Left lung (tissue), 14 donors: ENCODE data around the gene KIF26A. TPM values are rescaled to one million over a fixed set of nuclear protein-coding genes. Genes with fewer than 3 reads are reported as not detected.

Experiments used
- ATAC-seq: fragments of 200-7000 bp; cut with Tn5 transposase; one replicate; pipeline ENCODE4 v1.9.1; 2020; ENCODE audit warnings: moderate library complexity
- DNase-seq, 4 donors: peaks; one replicate each; pipeline ENCODE4 v3.0.0-alpha.2; 2013 to 2020
- H3K27ac ChIP-seq, 2 donors: fragments of 200-600 bp; sonication (generic) in 1 of 2; one replicate each; pipeline versions ENCODE4 v1.5.0 to v1.8.0; 2020 to 2021
- H3K27me3 ChIP-seq, 2 donors: fragments of 200-600 bp; sonication (generic) in 1 of 2; one replicate each; pipeline versions ENCODE4 v1.5.0 to v1.8.0; 2020 to 2021
- H3K36me3 ChIP-seq, 2 donors: fragments of 200-600 bp; sonication (generic) in 1 of 2; one replicate each; pipeline versions ENCODE4 v1.5.0 to v1.8.0; 2020 to 2021
- H3K4me1 ChIP-seq, 2 donors: fragments of 200-600 bp; one replicate each; pipeline ENCODE4 v1.8.0; 2021
- H3K4me3 ChIP-seq, 2 donors: fragments of 200-600 bp; sonication (generic) in 1 of 2; one replicate each; pipeline versions ENCODE4 v1.5.0 to v1.8.0; 2020 to 2021; ENCODE audit warnings: mild to moderate bottlenecking in 1 of 2
- H3K9me3 ChIP-seq, 2 donors: fragments of 200-600 bp; sonication (generic) in 1 of 2; one replicate each; pipeline versions ENCODE4 v1.5.0 to v1.8.0; 2020 to 2021
- CTCF ChIP-seq, 2 donors: fragments of 200-600 bp; sonication (generic) in 1 of 2; IDR thresholded peaks; one replicate each; pipeline versions ENCODE4 v1.5.0 to v1.8.0; 2021; ENCODE audit warnings: antibody characterized with exemption in 2 of 2
- intact Hi-C, 2 donors: fragments of 100-400 bp; cut with DNase I; formaldehyde crosslinking; loops; one replicate each; pipeline versions ENCODE4 v1.11.2 to v1.14.2; 2022
- long read RNA-seq, 12 donors: library from polyadenylated mRNA in 2 of 12; unstranded in 2 of 12; transcript quantifications; one replicate each; pipeline ENCODE4 v2.0.0 and lab custom pipeline, GENCODE V29; 2019 to 2026
- polyA plus RNA-seq, 6 donors: library from polyadenylated mRNA; unstranded; fragments of 120-200 nt; gene quantifications; one replicate each; pipeline ENCODE4 v1.2.1, GENCODE V29; 2013; ENCODE audit not compliant: insufficient read length in 6 of 6
- total RNA-seq, 2 donors: library from RNA; stranded (reverse); fragmentation: NEBNext Ultra II Directional; extraction: Animal tissue kit (Norgen Biotek cat#: 25700); gene quantifications; one replicate each; pipeline ENCODE4 v1.2.1, GENCODE V29; 2021
- donor health status: DM: no; HTN: yes; CAD: no.
- donor health status: DM: no; HTN: no; CAD: no.

KIF26A gene
- total RNA-seq, result 1 to 10 TPM; 4.5 to 5.4 TPM
- 10 to 100 TPM; 11.9 to 25.5 (median 17.6) TPM for polyA plus RNA-seq
- long read RNA-seq, donor 1, full-length matches to known transcripts, result 1 of 1 reads
- long read RNA-seq, donor 1, partial matches to known transcripts, result 0 of 1 reads
- long read RNA-seq, donor 1, other reads (novel, unspliced or antisense), result 0 of 1 reads
- long read RNA-seq, donor 2, full-length matches to known transcripts, result 1 of 11 reads
- long read RNA-seq, donor 2, partial matches to known transcripts, result 10 of 11 reads
- long read RNA-seq, donor 2, other reads (novel, unspliced or antisense), result 0 of 11 reads
- long read RNA-seq, donor 3, result 0 reads
- long read RNA-seq, donor 4, partial matches to known transcripts, result 0 of 1 reads
- long read RNA-seq, donor 4, other reads (novel, unspliced or antisense), result 1 of 1 reads
- long read RNA-seq, donor 5, partial matches to known transcripts, result 6 of 6 reads
- long read RNA-seq, donor 5, other reads (novel, unspliced or antisense), result 0 of 6 reads
- long read RNA-seq, donor 6, partial matches to known transcripts, result 5 of 5 reads
- long read RNA-seq, donor 6, other reads (novel, unspliced or antisense), result 0 of 5 reads
- long read RNA-seq, donor 7, result 0 reads
- long read RNA-seq, donor 8, result 0 reads
- long read RNA-seq, donor 9, result 0 reads
- long read RNA-seq, donor 10, result 0 reads
- long read RNA-seq, donor 11, result 0 reads
- long read RNA-seq, donor 12, full-length matches to known transcripts, result 1 of 1 reads
- long read RNA-seq, donor 12, partial matches to known transcripts, result 0 of 1 reads
- long read RNA-seq, donor 12, other reads (novel, unspliced or antisense), result 0 of 1 reads

- no peaks in the 10 kb centered on the region for H3K9me3 ChIP-seq
- intact Hi-C loops, result loop anchor here (5.0 to 10.0 kb wide), 3 partner anchors 424 to 497 kb away; no protein-coding TSS in a partner anchor
- H3K4me3 ChIP-seq, result peak within 1 kb of the TSS; percentile 35 to 50
- peaks cover 45 to 74% of the 10 kb centered on the region in 2 donors for H3K27me3 ChIP-seq
- H3K36me3 ChIP-seq, result no peaks in the 10 kb centered on the region
- peak within 1 kb of the TSS in 1 of 2 donors; percentile 0 for H3K27ac ChIP-seq
- ATAC-seq (peak; percentile 63), DNase-seq (peak; percentile 35 to 79 (median 70))
- no peak for TF ChIP-seq CTCF (IDR thresholded peaks at IDR 0.05)
- peaks cover 13 to 39% of the 10 kb centered on the region in 2 donors for H3K4me1 ChIP-seq
These were observed at the start of gene KIF26A for GRCh38 chr14:104138098-104138717. TSS of gene KIF26A (plus strand) at chr14:104138587. CDS start at chr14:104138723, 136 bp downstream.

- DNase-seq (no peak), ATAC-seq (no peak)
- Histone ChIP-seq H3K4me1 (peaks cover 0 to 8% of the 10 kb centered on the region in 2 donors), H3K36me3 (no peaks in the 10 kb centered on the region), H3K4me3 (no peak overlapping the region), H3K27ac (no peak overlapping the region), H3K27me3 (peaks cover 5 to 57% of the 10 kb centered on the region in 2 donors), H3K9me3 (no peaks in the 10 kb centered on the region)
- no peak for TF ChIP-seq CTCF (IDR thresholded peaks at IDR 0.05)
- intact Hi-C loops, result no loop called here
These were observed 48.2 kb upstream of the KIF26A start for GRCh38 chr14:104090071-104090748.

GRCh38 chr14:104091061-104091926 is 47.1 kb upstream of the KIF26A start:
- Histone ChIP-seq H3K27me3 (peaks cover 0 to 57% of the 10 kb centered on the region in 2 donors), H3K9me3 (no peaks in the 10 kb centered on the region), H3K27ac (no peak overlapping the region), H3K36me3 (no peaks in the 10 kb centered on the region), H3K4me1 (peaks cover 0 to 8% of the 10 kb centered on the region in 2 donors), H3K4me3 (no peak overlapping the region)
- ATAC-seq (no peak), DNase-seq (peak in 1 of 4 donors; percentile 56)
- no peak for TF ChIP-seq CTCF (IDR thresholded peaks at IDR 0.05)
- intact Hi-C loops, result no loop called here

GRCh38 chr14:104091927-104092771 is 46.2 kb upstream of the KIF26A start:
- ATAC-seq (no peak), DNase-seq (peak in 1 of 4 donors; percentile 75)
- Histone ChIP-seq H3K27me3 (peaks cover 0 to 57% of the 10 kb centered on the region in 2 donors), H3K4me3 (no peak overlapping the region), H3K9me3 (no peaks in the 10 kb centered on the region), H3K36me3 (no peaks in the 10 kb centered on the region), H3K4me1 (peaks cover 0 to 8% of the 10 kb centered on the region in 2 donors), H3K27ac (no peak overlapping the region)
- intact Hi-C loops, result no loop called here
- no peak for TF ChIP-seq CTCF (IDR thresholded peaks at IDR 0.05)
